Right lobe of liver (tissue), 6 donors: ENCODE data around the gene ZC3H13. TPM values are rescaled to one million over a fixed set of nuclear protein-coding genes. Genes with fewer than 3 reads are reported as not detected.

ENCODE experiments used
- ATAC-seq, 4 donors: fragments of 200-7000 bp; cut with Tn5 transposase; one replicate each; pipeline ENCODE4 v1.9.1; 2020; ENCODE audit warnings: mild to moderate bottlenecking in 4 of 4, moderate library complexity in 4 of 4
- DNase-seq, 3 donors: peaks; one replicate each; pipeline ENCODE4 v3.0.0-alpha.2; 2020
- H3K27ac ChIP-seq, 3 donors: fragments of 200-600 bp; one replicate each; pipeline ENCODE4 v1.8.0; 2022
- H3K27me3 ChIP-seq, 2 donors: fragments of 200-600 bp; one replicate each; pipeline ENCODE4 v1.8.0; 2022
- H3K36me3 ChIP-seq, 4 donors: fragments of 200-600 bp; sonication (generic) in 1 of 4; one replicate each; pipeline versions ENCODE4 v1.5.1 to v1.8.0; 2017 to 2022; ENCODE audit warnings: control low read depth in 1 of 4
- H3K4me1 ChIP-seq, 4 donors: fragments of 200-600 bp; sonication (generic) in 1 of 4; one replicate each; pipeline versions ENCODE4 v1.5.1 to v1.8.0; 2017 to 2022; ENCODE audit warnings: control low read depth in 1 of 4
- H3K4me3 ChIP-seq, 3 donors: fragments of 200-600 bp; one replicate each; pipeline ENCODE4 v1.8.0; 2022
- H3K9me3 ChIP-seq, 4 donors: fragments of 200-600 bp; sonication (generic) in 1 of 4; one replicate each; pipeline versions ENCODE4 v1.5.1 to v1.8.0; 2017 to 2022; ENCODE audit warnings: control low read depth in 1 of 4
- CTCF ChIP-seq, 4 donors: fragments of 200-600 bp in 3 of 4; fragments of 450-650 bp in 1 of 4; IDR thresholded peaks; one replicate each; pipeline versions ENCODE4 v1.5.1 to v1.8.0; 2016 to 2022; ENCODE audit warnings: antibody characterized with exemption in 4 of 4, mild to moderate bottlenecking in 2 of 4
- POLR2A ChIP-seq: fragments of 450-650 bp; IDR thresholded peaks from one replicate; pipeline ENCODE4 v1.6.1; 2017; ENCODE audit warnings: antibody characterized with exemption, mild to moderate bottlenecking
- WGBS: methylation state at CpG from one replicate; pipeline ENCODE4 v1.1.6; 2018; ENCODE audit warnings: low coverage, low lambda C conversion rate; ENCODE audit not compliant: insufficient coverage; ENCODE audit errors: missing lambda C conversion rate; 5-methylcytosine and 5-hydroxymethylcytosine counted together
- intact Hi-C, 2 donors: fragments of 100-400 bp; cut with DNase I; formaldehyde crosslinking; loops; one replicate each; pipeline versions ENCODE4 v1.11.2 to v1.14.1; 2022
- long read RNA-seq: library from polyadenylated mRNA; unstranded; transcript quantifications from one replicate; pipeline ENCODE4 v2.0.0, GENCODE V29; 2019
- total RNA-seq, 6 experiments: library from RNA; depleted of rRNA in 2 of 6; stranded (reverse); fragments of >200 nt in 2 of 6; fragmentation: NEBNext Ultra II Directional in 3 of 6; extraction: Animal tissue kit (Norgen Biotek cat#: 25700) in 3 of 6; gene quantifications; one replicate each; pipeline versions ENCODE4 v1.1.0 to v1.2.4, GENCODE V29; 2016 to 2023
- donor health status: DM: no; HTN: yes; CAD: no.
- donor health status: DM: no; HTN: no; CAD: no.
- donor health status: DM: no; HTN: no; CAD: no.
- donor health status: DM: no; HTN: yes; CAD: no.
- donor health status: DM: no; HTN: yes; CAD: no.

The ZC3H13 gene
- 10 to 100 TPM; 20.3 to 52.8 (median 50.3) TPM for total RNA-seq
- long read RNA-seq, partial matches to known transcripts, result 9 of 11 reads
- long read RNA-seq, other reads (novel, unspliced or antisense), result 1 of 11 reads

GRCh38 chr13:46052319-46053161 lies at the start of gene ZC3H13:
ZC3H13 (minus strand) TSS chr13:46052746; CDS start chr13:46045507, 7,239 bp downstream.
- ATAC-seq, result peak; percentile 97 to 100 (median 98)
- Histone ChIP-seq H3K27me3 (no peaks in the 10 kb centered on the region), H3K4me1 (peaks cover 0 to 14% (median 5%) of the 10 kb centered on the region in 4 donors), H3K27ac (peak within 1 kb of the TSS; percentile 83 to 89 (median 88)), H3K4me3 (peak within 1 kb of the TSS; percentile 70 to 73 (median 70)), H3K9me3 (no peaks in the 10 kb centered on the region), H3K36me3 (peaks cover 0 to 38% (median 13%) of the 10 kb centered on the region in 4 donors)
- DNase-seq, result peak; percentile 93 to 97 (median 95)
- intact Hi-C loops, result no loop called here
- 1% methylated on average over 51 of the region's 57 CpGs for WGBS
- peak; percentile 21 to 56 (median 30) for TF ChIP-seq CTCF (IDR thresholded peaks at IDR 0.05)
- peak; percentile 76 for TF ChIP-seq POLR2A

- Histone ChIP-seq H3K4me1 (peaks cover 0 to 38% (median 9%) of the 10 kb centered on the region in 4 donors), H3K9me3 (no peaks in the 10 kb centered on the region), H3K27ac (peak overlapping the region; percentile 83 to 97 (median 95)), H3K4me3 (peak overlapping the region; percentile 32 to 61 (median 56)), H3K36me3 (peaks cover 0 to 8% (median 0%) of the 10 kb centered on the region in 4 donors), H3K27me3 (no peaks in the 10 kb centered on the region)
- no peak for DNase-seq
- no peak for ATAC-seq
- intact Hi-C loops, result no loop called here
- no peak for TF ChIP-seq POLR2A
- no peak for TF ChIP-seq CTCF (IDR thresholded peaks at IDR 0.05)
Observed at GRCh38 chr13:46102255-46102605, 49.7 kb upstream of the ZC3H13 start.

- intact Hi-C loops, result no loop called here
- Histone ChIP-seq H3K27me3 (no peaks in the 10 kb centered on the region), H3K4me1 (peaks cover 0 to 43% (median 10%) of the 10 kb centered on the region in 4 donors), H3K27ac (peak overlapping the region; percentile 83 to 97 (median 95)), H3K36me3 (peaks cover 0 to 8% (median 0%) of the 10 kb centered on the region in 4 donors), H3K9me3 (no peaks in the 10 kb centered on the region), H3K4me3 (peak overlapping the region; percentile 32 to 61 (median 56))
- DNase-seq, result no peak
- ATAC-seq, result peak in 3 of 4 donors; percentile 8 to 22 (median 16)
- WGBS, result 17% methylated on average over 8 of the region's 8 CpGs
- TF ChIP-seq CTCF (IDR thresholded peaks at IDR 0.05) (no peak), POLR2A (no peak)
Observed at GRCh38 chr13:46101484-46102254, 49.1 kb upstream of the ZC3H13 start.

- peak; percentile 36 to 66 (median 42) for ATAC-seq
- TF ChIP-seq POLR2A (peak; percentile 66), CTCF (IDR thresholded peaks at IDR 0.05) (no peak)
- DNase-seq, result peak in 1 of 3 donors; percentile 30
- peak overlapping the region; percentile 83 to 97 (median 95) for H3K27ac ChIP-seq
- WGBS, result 38% methylated on average over 4 of the region's 4 CpGs
- intact Hi-C loops, result no loop called here
- no peaks in the 10 kb centered on the region for H3K9me3 ChIP-seq
- H3K27me3 ChIP-seq, result no peaks in the 10 kb centered on the region
- peak overlapping the region; percentile 32 to 61 (median 56) for H3K4me3 ChIP-seq
- H3K36me3 ChIP-seq, result peaks cover 0 to 8% (median 0%) of the 10 kb centered on the region in 4 donors
- H3K4me1 ChIP-seq, result peaks cover 0 to 46% (median 12%) of the 10 kb centered on the region in 4 donors
Observed at GRCh38 chr13:46101002-46101401, 48.5 kb upstream of the ZC3H13 start.
